Testis (tissue), 3 donors: Measurements from ENCODE around the gene HPN. TPM values are rescaled to one million over a fixed set of nuclear protein-coding genes. Genes with fewer than 3 reads are reported as not detected.
"Not testable (repeated sequence)": the region's sequence is repeated elsewhere in the genome, so short reads cannot be mapped to it uniquely, and the experiment has no call there.

Source experiments
- DNase-seq: peaks from one replicate; pipeline ENCODE4 v3.0.0-alpha.2; 2019
- H3K27ac ChIP-seq, 2 donors: fragments of 200-600 bp; sonication (generic); one replicate each; pipeline ENCODE4 v1.5.1; 2019
- H3K27me3 ChIP-seq: fragments of 200-600 bp; sonication (generic); one replicate; pipeline ENCODE4 v1.5.1; 2019
- H3K36me3 ChIP-seq: fragments of 200-600 bp; sonication (generic); one replicate; pipeline ENCODE4 v1.5.1; 2017; ENCODE audit warnings: low read depth; ENCODE audit errors: missing control alignments
- H3K4me1 ChIP-seq: fragments of 200-600 bp; sonication (generic); one replicate; pipeline ENCODE4 v1.5.1; 2019
- H3K4me3 ChIP-seq, 2 donors: fragments of 200-600 bp; sonication (generic); one replicate each; pipeline ENCODE4 v1.5.1; 2017 to 2019
- H3K9me3 ChIP-seq: fragments of 200-600 bp; sonication (generic); one replicate; pipeline ENCODE4 v1.5.1; 2017
- CTCF ChIP-seq, 3 experiments: fragments of 450-650 bp in 2 of 3; fragments of 200-600 bp in 1 of 3; sonication (generic) in 1 of 3; IDR thresholded peaks; one replicate each; pipeline ENCODE4 v1.5.1; 2016 to 2019; ENCODE audit warnings: antibody characterized with exemption in 3 of 3, mild to moderate bottlenecking in 2 of 3, moderate library complexity in 1 of 3
- POLR2A ChIP-seq: fragments of 450-650 bp; IDR thresholded peaks from one replicate; pipeline ENCODE4 v1.6.1; 2017; ENCODE audit warnings: antibody characterized with exemption, mild to moderate bottlenecking, moderate library complexity
- WGBS, 2 donors: methylation state at CpG; one replicate each; pipeline ENCODE4 v1.1.5; 2018; 5-methylcytosine and 5-hydroxymethylcytosine counted together
- intact Hi-C: fragments of 100-400 bp; cut with DNase I; formaldehyde crosslinking; loops from one replicate; pipeline ENCODE4 v1.15.1; 2023; ENCODE audit warnings: low total_unique reads
- polyA plus RNA-seq: library from polyadenylated mRNA; stranded (reverse); fragments of 350-450 nt; fragmentation: Illumina TruSeq; extraction: RNeasy Lipid Tissue Mini Kit (QIAGEN cat#74804); gene quantifications from one replicate; pipeline ENCODE4 v1.2.3, GENCODE V29; 2014; ENCODE audit warnings: low read depth, low replicate concordance; ENCODE audit not compliant: insufficient read depth
- total RNA-seq, 2 donors: library from RNA; depleted of rRNA; stranded (reverse); fragments of >200 nt; gene quantifications; one replicate each; pipeline ENCODE4 v1.2.3, GENCODE V29; 2016

Gene HPN
- total and polyA plus RNA-seq, 3 donors from 2014 or later = 0.79 to 8.2 (median 1.7) TPM

- no peaks in the 10 kb centered on the region for H3K27me3 ChIP-seq
- DNase-seq = no peak
- H3K9me3 ChIP-seq = no peaks in the 10 kb centered on the region
- 61 to 85% methylated on average over 5 to 12 of the region's 12 CpGs for WGBS, 2 donors
- no peak overlapping the region for H3K27ac ChIP-seq
- H3K4me3 ChIP-seq = no peak overlapping the region
- no peaks in the 10 kb centered on the region for H3K4me1 ChIP-seq
- no peaks in the 10 kb centered on the region for H3K36me3 ChIP-seq
- intact Hi-C loops = no loop called here
- TF ChIP-seq POLR2A (no peak), CTCF (IDR thresholded peaks at IDR 0.05) (no peak)
Measured at GRCh38 chr19:35048911-35049411, 7.4 kb downstream of the HPN start.

GRCh38 chr19:35049456-35049855 is 7.9 kb downstream of the HPN start:
- H3K4me1 ChIP-seq = no peaks in the 10 kb centered on the region
- intact Hi-C loops = no loop called here
- H3K9me3 ChIP-seq = no peaks in the 10 kb centered on the region
- H3K36me3 ChIP-seq = no peaks in the 10 kb centered on the region
- no peaks in the 10 kb centered on the region for H3K27me3 ChIP-seq
- DNase-seq = no peak
- H3K27ac ChIP-seq = no peak overlapping the region
- H3K4me3 ChIP-seq = no peak overlapping the region
- TF ChIP-seq CTCF (IDR thresholded peaks at IDR 0.05) = no peak
- no peak for TF ChIP-seq POLR2A
- 82 to 91% methylated on average over 4 to 5 of the region's 5 CpGs for WGBS, 2 donors

GRCh38 chr19:35050662-35051061 is 9.1 kb downstream of the HPN start:
- 87 to 95% methylated on average over 2 of the region's 2 CpGs for WGBS, 2 donors
- H3K27ac ChIP-seq, DNase-seq, H3K4me1 ChIP-seq, H3K4me3 ChIP-seq, intact Hi-C loops, H3K36me3 ChIP-seq, H3K9me3 ChIP-seq, H3K27me3 ChIP-seq: not testable (repeated sequence)

GRCh38 chr19:35051268-35051667 is 9.7 kb downstream of the HPN start:
- H3K9me3 ChIP-seq, H3K4me3 ChIP-seq, intact Hi-C loops, H3K4me1 ChIP-seq, DNase-seq, H3K27me3 ChIP-seq, H3K27ac ChIP-seq, H3K36me3 ChIP-seq: not testable (repeated sequence)
- WGBS, 2 donors = 99 to 100% methylated on average over 4 of the region's 4 CpGs

- intact Hi-C loops = no loop called here
- WGBS, 2 donors = 89 to 90% methylated on average over 5 of the region's 5 CpGs
- H3K36me3 ChIP-seq = no peaks in the 10 kb centered on the region
- no peaks in the 10 kb centered on the region for H3K9me3 ChIP-seq
- no peaks in the 10 kb centered on the region for H3K27me3 ChIP-seq
- H3K4me1 ChIP-seq = no peaks in the 10 kb centered on the region
- no peak for DNase-seq
- H3K4me3 ChIP-seq = no peak overlapping the region
- TF ChIP-seq POLR2A (no peak), CTCF (IDR thresholded peaks at IDR 0.05) (no peak)
- no peak overlapping the region for H3K27ac ChIP-seq
Measured at GRCh38 chr19:35051796-35052195, 10.3 kb downstream of the HPN start.

- DNase-seq = no peak
- TF ChIP-seq CTCF (IDR thresholded peaks at IDR 0.05) (no peak), POLR2A (no peak)
- H3K27ac ChIP-seq = no peak overlapping the region
- no peak overlapping the region for H3K4me3 ChIP-seq
- intact Hi-C loops = no loop called here
- no peaks in the 10 kb centered on the region for H3K36me3 ChIP-seq
- WGBS, 2 donors = 79 to 83% methylated on average over 8 of the region's 8 CpGs
- no peaks in the 10 kb centered on the region for H3K4me1 ChIP-seq
- H3K9me3 ChIP-seq = no peaks in the 10 kb centered on the region
- H3K27me3 ChIP-seq = no peaks in the 10 kb centered on the region
Measured at GRCh38 chr19:35052599-35053190, 11.2 kb downstream of the HPN start.
